Adrenal gland (tissue), 19 donors: ENCODE data around the gene CRHR1. TPM values are rescaled to one million over a fixed set of nuclear protein-coding genes. Genes with fewer than 3 reads are reported as not detected.

Experiments used
- DNase-seq, 7 donors: peaks; one replicate each; pipeline ENCODE4 v3.0.0-alpha.2; 2019 to 2020
- H3K27ac ChIP-seq, 5 donors: fragments of 200-600 bp; sonication (generic) in 4 of 5; 1 replicate in 3 of 5; 2 replicates in 2 of 5; pipeline versions ENCODE4 v1.5.1 to v1.8.0; 2016 to 2020; ENCODE audit warnings: mild to moderate bottlenecking in 1 of 5
- H3K27me3 ChIP-seq: fragments of 200-600 bp; 2 replicates; pipeline ENCODE4 v1.8.0; 2021
- H3K36me3 ChIP-seq, 2 donors: fragments of 200-600 bp; replicated peaks in 1 of 2; 1 replicate in 1 of 2; 2 replicates in 1 of 2; pipeline versions ENCODE4 v1.5.1 to v1.8.0; 2018 to 2022
- H3K4me1 ChIP-seq, 2 donors: fragments of 200-600 bp; replicated peaks in 1 of 2; 1 replicate in 1 of 2; 2 replicates in 1 of 2; pipeline versions ENCODE4 v1.5.1 to v1.8.0; 2018 to 2021
- H3K4me3 ChIP-seq, 4 donors: fragments of 200-600 bp; sonication (generic) in 3 of 4; one replicate each; pipeline ENCODE4 v1.5.1; 2016 to 2018
- H3K9me3 ChIP-seq, 3 donors: fragments of 200-600 bp; sonication (generic) in 1 of 3; replicated peaks in 1 of 3; 1 replicate in 2 of 3; 2 replicates in 1 of 3; pipeline versions ENCODE4 v1.5.1 to v1.8.0; 2016 to 2021
- CTCF ChIP-seq, 6 experiments: fragments of 450-650 bp in 4 of 6; fragments of 200-600 bp in 2 of 6; sonication (generic) in 1 of 6; IDR thresholded peaks; 1 replicate in 5 of 6; 2 replicates in 1 of 6; pipeline versions ENCODE4 v1.5.1 to v1.8.0; 2016 to 2021; ENCODE audit warnings: antibody characterized with exemption in 6 of 6, mild to moderate bottlenecking in 2 of 6, moderate library complexity in 1 of 6
- POLR2A ChIP-seq, 2 donors: fragments of 450-650 bp; IDR thresholded peaks; one replicate each; pipeline ENCODE4 v1.6.1; 2017; ENCODE audit warnings: antibody characterized with exemption in 2 of 2, mild to moderate bottlenecking in 2 of 2, moderate library complexity in 1 of 2
- WGBS, 4 donors: extraction: QIAGEN DNeasy Blood & Tissue Kit in 2 of 4; methylation state at CpG; one replicate each; pipeline versions ENCODE4 v1.1.5 to v1.1.7; 2013 to 2017; 5-methylcytosine and 5-hydroxymethylcytosine counted together
- intact Hi-C, 2 donors: fragments of 100-400 bp; cut with DNase I; formaldehyde crosslinking; loops; one replicate each; pipeline versions ENCODE4 v1.14.1 to v1.15.0; 2022 to 2023
- long read RNA-seq, 10 donors: library from polyadenylated mRNA in 3 of 10; unstranded in 2 of 10; stranded (forward) in 1 of 10; transcript quantifications; one replicate each; pipeline ENCODE4 v2.0.0 and lab custom pipeline, GENCODE V29; 2021 to 2026
- polyA plus RNA-seq, 3 donors: library from polyadenylated mRNA; stranded (reverse); fragments of 200-250 nt in 2 of 3; fragments of 350-450 nt in 1 of 3; fragmentation: Illumina TruSeq in 1 of 3; extraction: RNeasy Lipid Tissue Mini Kit (QIAGEN cat#74804) in 1 of 3; gene quantifications; one replicate each; pipeline ENCODE4 v1.2.3, GENCODE V29; 2013 to 2014
- total RNA-seq, 9 donors: library from RNA; depleted of rRNA in 4 of 9; stranded (reverse); fragments of >200 nt in 4 of 9; fragments of 120-200 nt in 1 of 9; fragmentation: NEBNext Ultra II Directional in 1 of 9; extraction: Animal tissue kit (Norgen Biotek cat#: 25700) in 1 of 9; gene quantifications; one replicate each; pipeline versions ENCODE4 v1.1.0 to v1.2.4, GENCODE V29; 2013 to 2023
- donor health status: healthy with polysubstance abuse.
- donor health status: Bipolar disorder and iron deficiency.
- donor health status: DM: yes; HTN: yes; CAD: no.
- donor health status: DM: no; HTN: no; CAD: no.
- donor health status: DM: no; HTN: no; CAD: no.
- donor health status: DM: yes; HTN: yes; CAD: no.

The CRHR1 gene
- total RNA-seq: under 1 TPM in 1 of 9 donors, not detected in 8; 0.27 TPM
- not detected for polyA plus RNA-seq
- long read RNA-seq, donor 1: 0 reads
- long read RNA-seq, donor 2: 0 reads
- long read RNA-seq, donor 3: 0 reads
- long read RNA-seq, donor 4: 0 reads
- long read RNA-seq, donor 5: 0 reads
- long read RNA-seq, donor 6: 0 reads
- long read RNA-seq, donor 7: 0 reads
- long read RNA-seq, donor 8: 0 reads
- long read RNA-seq, donor 9: 0 reads
- long read RNA-seq, donor 10: 0 reads

GRCh38 chr17:45784293-45784740 lies at the start of gene CRHR1:
TSS of gene CRHR1 (plus strand) at chr17:45784320. CDS start at chr17:45784545, 225 bp downstream.
- 0 to 1% (median 1%) methylated on average over 1 to 54 of the region's 56 CpGs; no CpG with 5 or more reads in 1 of the 4 donors for WGBS, 4 donors
- no peak for DNase-seq
- Histone ChIP-seq H3K27me3 (peaks cover 40% of the 10 kb centered on the region), H3K9me3 (no peaks in the 10 kb centered on the region), H3K27ac (no peak within 1 kb of the TSS), H3K36me3 (no peaks in the 10 kb centered on the region), H3K4me3 (peak within 1 kb of the TSS in 1 of 4 donors; percentile 45), H3K4me1 (peaks cover 18 to 23% of the 10 kb centered on the region in 2 donors)
- TF ChIP-seq POLR2A (IDR thresholded peaks at IDR 0.05) (no peak), CTCF (IDR thresholded peaks at IDR 0.05) (no peak)
- intact Hi-C loops: no loop called here

DNA sequence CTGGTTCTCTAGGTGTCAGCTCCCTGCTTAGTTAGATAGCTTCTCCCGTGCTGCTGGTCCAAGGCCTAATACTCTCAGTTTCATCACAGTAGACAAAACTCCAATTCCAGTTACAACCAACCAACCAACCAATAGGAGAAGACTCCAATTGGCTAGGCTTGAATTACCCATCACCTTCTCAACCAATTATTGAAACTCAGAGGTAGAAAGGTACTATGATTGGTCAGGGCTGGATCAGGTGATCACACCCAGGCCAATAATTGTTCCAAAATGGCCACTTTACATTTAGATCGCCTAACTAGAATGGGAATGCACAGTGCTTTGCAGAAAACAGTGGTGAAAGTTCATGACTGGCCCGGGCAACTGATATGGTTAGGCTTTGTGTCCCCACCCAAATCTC lies 49.5 kb upstream of the CRHR1 start:
- 73 to 94% (median 85%) methylated on average over 3 of the region's 3 CpGs for WGBS, 4 donors
- intact Hi-C loops: no loop called here
- DNase-seq: no peak
- Histone ChIP-seq H3K9me3 (peaks cover 0 to 5% (median 0%) of the 10 kb centered on the region in 3 donors), H3K36me3 (no peaks in the 10 kb centered on the region), H3K4me3 (no peak overlapping the region), H3K27me3 (no peaks in the 10 kb centered on the region), H3K27ac (no peak overlapping the region), H3K4me1 (no peaks in the 10 kb centered on the region)
- TF ChIP-seq CTCF (IDR thresholded peaks at IDR 0.05) (no peak), POLR2A (IDR thresholded peaks at IDR 0.05) (no peak)

DNA sequence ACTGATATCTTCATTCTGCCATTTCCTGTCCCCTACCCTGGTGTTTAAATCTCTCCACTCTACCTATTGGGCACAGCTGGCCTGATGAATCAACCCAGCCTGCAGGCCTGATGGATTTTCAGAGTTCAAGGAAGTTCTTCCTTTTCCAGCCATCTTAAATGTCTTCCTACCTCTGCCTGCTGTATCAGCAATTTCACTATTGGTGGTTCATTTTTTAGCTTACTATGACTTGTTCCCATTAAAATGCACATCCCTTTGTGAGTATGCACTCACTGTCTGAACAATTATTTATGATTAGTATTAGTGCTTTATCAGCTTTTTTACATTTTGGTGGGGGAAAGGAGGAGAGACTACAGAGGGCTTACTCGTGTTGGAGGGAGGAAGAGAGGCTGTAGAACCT lies 48.6 kb upstream of the CRHR1 start:
- no peak for DNase-seq
- peaks cover 0 to 5% (median 0%) of the 10 kb centered on the region in 3 donors for H3K9me3 ChIP-seq
- no peaks in the 10 kb centered on the region for H3K4me1 ChIP-seq
- no peak overlapping the region for H3K27ac ChIP-seq
- TF ChIP-seq CTCF (IDR thresholded peaks at IDR 0.05) (no peak), POLR2A (IDR thresholded peaks at IDR 0.05) (no peak)
- intact Hi-C loops: no loop called here
- 0 to 28% (median 0%) methylated on average over 1 of the region's 1 CpG for whole genome bisulfite sequencing, 4 donors
- H3K27me3 ChIP-seq: no peaks in the 10 kb centered on the region
- no peak overlapping the region for H3K4me3 ChIP-seq
- H3K36me3 ChIP-seq: no peaks in the 10 kb centered on the region

DNA sequence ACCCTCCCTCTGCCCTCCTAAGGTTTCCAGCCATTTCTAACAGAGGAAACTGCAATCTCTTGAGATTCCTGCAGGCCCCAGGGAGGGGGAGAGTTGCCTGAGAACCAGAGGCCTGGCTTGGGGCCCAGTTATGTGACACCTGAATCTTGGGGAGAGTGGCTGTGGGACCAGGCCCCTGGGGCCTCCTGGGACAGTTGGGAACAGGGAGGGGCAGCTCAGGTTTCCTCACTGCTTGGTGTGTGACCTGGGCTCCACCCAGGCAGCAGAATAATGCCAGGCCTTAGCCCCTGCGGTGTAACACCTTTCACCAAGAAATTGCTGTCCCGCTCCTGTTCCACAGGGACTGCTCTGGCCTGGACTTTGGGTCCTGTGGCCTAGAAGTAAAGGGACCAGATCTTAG lies 44.3 kb upstream of the CRHR1 start:
- no peaks in the 10 kb centered on the region for H3K27me3 ChIP-seq
- H3K4me3 ChIP-seq: no peak overlapping the region
- intact Hi-C loops: no loop called here
- DNase-seq: no peak
- WGBS, 4 donors: 93 to 100% (median 95%) methylated on average over 1 to 2 of the region's 2 CpGs; no CpG with 5 or more reads in 1 of the 4 donors
- H3K27ac ChIP-seq: no peak overlapping the region
- H3K36me3 ChIP-seq: no peaks in the 10 kb centered on the region
- no peaks in the 10 kb centered on the region for H3K9me3 ChIP-seq
- TF ChIP-seq POLR2A (IDR thresholded peaks at IDR 0.05) (no peak), CTCF (IDR thresholded peaks at IDR 0.05) (no peak)
- H3K4me1 ChIP-seq: no peaks in the 10 kb centered on the region
